ENCODE measurements around the gene FAH. TPM values are rescaled to one million over a fixed set of nuclear protein-coding genes. Genes with fewer than 3 reads are reported as not detected.

FAH gene
- total RNA-seq, 2 donors from 2014 or later = 16.0 to 39.8 TPM

DNA sequence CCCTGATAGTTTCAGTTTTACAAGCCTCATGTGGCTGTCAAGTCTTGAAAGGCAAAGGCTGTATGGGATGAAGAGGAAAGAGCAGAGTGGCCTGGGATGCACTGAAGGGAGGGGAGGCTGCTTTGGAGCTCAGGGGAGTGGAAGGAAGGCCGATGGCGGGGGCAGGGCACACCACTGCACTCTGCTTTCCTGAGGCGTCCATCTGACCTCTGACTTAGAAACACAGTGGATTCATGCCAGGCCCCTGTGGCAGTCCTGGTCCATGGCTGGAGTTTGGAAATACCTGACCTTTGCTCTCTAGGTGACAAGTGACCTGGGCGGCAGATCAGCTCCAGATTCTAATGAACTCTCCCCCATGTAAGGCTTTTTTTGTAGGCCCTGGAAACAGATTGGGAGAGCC lies 19.0 kb downstream of the FAH start:
- H3K27me3 ChIP-seq = no peaks in the 10 kb centered on the region
- intact Hi-C loops (cut with DNase I) = loop anchor here (5.0 to 10.0 kb wide), 3 partner anchors 114 to 787 kb away; partner anchors contain the start of genes MTHFS and ZFAND6

DNA sequence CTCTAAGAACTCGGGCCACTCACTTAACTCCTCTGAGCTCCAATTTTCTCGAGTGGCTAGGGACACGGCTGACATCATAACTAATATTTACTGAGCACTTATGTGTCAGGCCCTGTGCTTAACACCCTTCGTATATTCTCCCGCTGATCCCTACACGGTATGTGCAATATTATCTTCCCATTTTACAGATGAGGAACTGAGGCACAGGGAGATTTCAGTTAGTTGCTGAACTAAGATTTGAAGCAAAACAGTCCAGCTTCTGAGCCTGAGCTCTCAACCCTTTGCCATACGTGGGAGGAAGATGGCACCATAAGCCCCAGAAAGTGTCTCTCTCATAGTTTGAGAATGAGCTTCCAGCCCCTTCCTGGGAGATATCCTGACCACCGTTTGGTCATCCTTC lies 19.6 kb downstream of the FAH start:
- Histone ChIP-seq H3K4me3 (no peak overlapping the region), H3K9me3 (no peaks in the 10 kb centered on the region), H3K36me3 (no peaks in the 10 kb centered on the region), H3K4me1 (no peaks in the 10 kb centered on the region), H3K27me3 (no peaks in the 10 kb centered on the region), H3K9ac (ENCODE audit: low read depth in 2 of 2, low read length in 2 of 2) (no peak overlapping the region), H3K27ac (no peak overlapping the region)
- DNase-seq = no peak
- TF ChIP-seq, protein P1, sequence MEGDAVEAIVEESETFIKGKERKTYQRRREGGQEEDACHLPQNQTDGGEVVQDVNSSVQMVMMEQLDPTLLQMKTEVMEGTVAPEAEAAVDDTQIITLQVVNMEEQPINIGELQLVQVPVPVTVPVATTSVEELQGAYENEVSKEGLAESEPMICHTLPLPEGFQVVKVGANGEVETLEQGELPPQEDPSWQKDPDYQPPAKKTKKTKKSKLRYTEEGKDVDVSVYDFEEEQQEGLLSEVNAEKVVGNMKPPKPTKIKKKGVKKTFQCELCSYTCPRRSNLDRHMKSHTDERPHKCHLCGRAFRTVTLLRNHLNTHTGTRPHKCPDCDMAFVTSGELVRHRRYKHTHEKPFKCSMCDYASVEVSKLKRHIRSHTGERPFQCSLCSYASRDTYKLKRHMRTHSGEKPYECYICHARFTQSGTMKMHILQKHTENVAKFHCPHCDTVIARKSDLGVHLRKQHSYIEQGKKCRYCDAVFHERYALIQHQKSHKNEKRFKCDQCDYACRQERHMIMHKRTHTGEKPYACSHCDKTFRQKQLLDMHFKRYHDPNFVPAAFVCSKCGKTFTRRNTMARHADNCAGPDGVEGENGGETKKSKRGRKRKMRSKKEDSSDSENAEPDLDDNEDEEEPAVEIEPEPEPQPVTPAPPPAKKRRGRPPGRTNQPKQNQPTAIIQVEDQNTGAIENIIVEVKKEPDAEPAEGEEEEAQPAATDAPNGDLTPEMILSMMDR (IDR thresholded peaks at IDR 0.05) = no peak
- intact Hi-C loops (cut with DNase I) = loop anchor here (5.0 to 10.0 kb wide), 3 partner anchors 115 to 788 kb away; partner anchors contain the start of genes MTHFS and ZFAND6

More for the DNA sequence above, 19.0 kb downstream of the FAH start:
- TF ChIP-seq, protein P1 (IDR thresholded peaks at IDR 0.05) = no peak
- H3K36me3 ChIP-seq = no peaks in the 10 kb centered on the region
- H3K9me3 ChIP-seq = no peaks in the 10 kb centered on the region
- DNase-seq = no peak
- no peak overlapping the region for H3K9ac ChIP-seq (ENCODE audit: low read depth in 2 of 2, low read length in 2 of 2)
- no peaks in the 10 kb centered on the region for H3K4me1 ChIP-seq
- H3K4me3 ChIP-seq = no peak overlapping the region
- no peak overlapping the region for H3K27ac ChIP-seq

DNA sequence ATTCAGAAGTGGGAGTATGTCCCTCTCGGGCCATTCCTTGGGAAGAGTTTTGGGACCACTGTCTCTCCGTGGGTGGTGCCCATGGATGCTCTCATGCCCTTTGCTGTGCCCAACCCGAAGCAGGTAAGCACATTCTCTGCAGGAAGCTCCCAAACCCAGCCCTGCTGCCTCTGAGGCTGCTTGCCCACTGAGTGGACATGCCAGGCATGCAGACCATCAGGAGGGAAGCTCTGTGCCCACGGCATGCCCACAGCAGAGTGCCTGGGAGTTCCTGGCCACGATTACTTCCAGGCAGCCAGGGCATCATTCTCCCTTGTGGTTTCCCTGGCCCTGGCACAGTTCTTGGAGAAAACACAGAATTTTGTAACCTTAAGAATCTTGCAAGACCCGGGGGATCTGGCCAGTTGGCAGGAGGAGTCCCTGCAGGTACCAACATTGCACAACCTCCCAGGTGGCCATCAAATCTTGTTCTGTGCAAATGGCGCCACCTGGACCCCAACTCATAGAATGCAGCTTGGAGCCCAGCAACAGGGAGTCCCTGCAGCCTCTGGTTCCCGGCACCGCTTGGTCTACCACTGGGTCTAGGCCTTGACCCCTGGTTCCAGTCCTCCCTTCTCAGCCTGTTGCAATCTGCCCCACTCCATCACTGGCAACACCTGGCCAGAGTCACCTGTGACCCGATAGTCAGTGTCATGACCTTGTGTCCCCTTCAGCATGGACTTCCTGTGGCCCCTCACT lies 20.4 kb downstream of the FAH start:
- peak; percentile 72 for DNase-seq
- Histone ChIP-seq H3K4me3 (no peak overlapping the region), H3K27ac (no peak overlapping the region), H3K36me3 (no peaks in the 10 kb centered on the region), H3K9me3 (no peaks in the 10 kb centered on the region), H3K4me1 (no peaks in the 10 kb centered on the region), H3K9ac (ENCODE audit: low read depth in 2 of 2, low read length in 2 of 2) (no peak overlapping the region), H3K27me3 (no peaks in the 10 kb centered on the region)
- intact Hi-C loops (cut with DNase I) = loop anchor here (5.0 to 10.0 kb wide), 3 partner anchors 116 to 788 kb away; partner anchors contain the start of genes MTHFS and ZFAND6
- TF ChIP-seq, protein P1 (IDR thresholded peaks at IDR 0.05) = peak; percentile 67

DNA sequence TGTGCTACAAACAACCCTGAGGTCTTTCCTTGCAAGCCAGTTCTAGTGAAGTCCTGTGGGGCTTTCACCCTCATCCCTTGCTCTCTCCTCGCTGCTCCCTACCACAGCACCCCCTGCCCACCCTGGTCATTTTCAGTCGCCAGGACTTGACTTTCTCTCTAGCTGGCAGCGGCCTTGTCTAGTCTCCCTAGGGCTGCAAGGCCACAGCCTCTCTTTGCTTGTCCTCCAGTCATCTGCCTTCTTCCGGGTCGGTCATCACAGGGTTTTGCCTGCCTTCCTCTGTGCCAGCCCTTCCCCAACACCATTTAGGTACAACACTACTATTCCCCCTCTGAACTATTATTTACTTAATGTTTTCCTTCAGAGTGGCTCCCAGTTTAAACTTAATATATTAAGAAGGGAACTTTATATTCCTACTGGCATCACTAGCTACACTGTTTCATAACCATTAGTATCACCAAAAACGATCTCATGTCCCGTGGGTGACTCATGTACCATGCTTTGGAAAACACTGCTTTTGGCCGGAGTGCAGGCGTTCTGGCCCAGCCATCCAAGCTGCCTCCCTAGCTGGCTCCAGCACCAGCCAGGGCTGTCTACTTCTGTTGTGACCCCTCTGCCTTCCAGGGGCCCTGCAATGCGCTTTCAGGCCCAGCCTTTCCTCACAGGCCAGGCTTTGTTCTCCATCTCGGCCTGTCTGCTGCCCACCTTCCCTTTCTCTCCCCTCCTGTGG lies 21.4 kb downstream of the FAH start:
- no peak overlapping the region for H3K9ac ChIP-seq (ENCODE audit: low read depth in 2 of 2, low read length in 2 of 2)
- H3K4me1 ChIP-seq = no peaks in the 10 kb centered on the region
- no peak for DNase-seq
- no peaks in the 10 kb centered on the region for H3K36me3 ChIP-seq
- TF ChIP-seq, protein P1 (IDR thresholded peaks at IDR 0.05) = no peak
- no peaks in the 10 kb centered on the region for H3K9me3 ChIP-seq
- H3K27me3 ChIP-seq = no peaks in the 10 kb centered on the region
- H3K4me3 ChIP-seq = no peak overlapping the region
- intact Hi-C loops (cut with DNase I) = loop anchor here (5.0 to 10.0 kb wide), 3 partner anchors 117 to 789 kb away; partner anchors contain the start of genes MTHFS and ZFAND6
- H3K27ac ChIP-seq = no peak overlapping the region

DNA sequence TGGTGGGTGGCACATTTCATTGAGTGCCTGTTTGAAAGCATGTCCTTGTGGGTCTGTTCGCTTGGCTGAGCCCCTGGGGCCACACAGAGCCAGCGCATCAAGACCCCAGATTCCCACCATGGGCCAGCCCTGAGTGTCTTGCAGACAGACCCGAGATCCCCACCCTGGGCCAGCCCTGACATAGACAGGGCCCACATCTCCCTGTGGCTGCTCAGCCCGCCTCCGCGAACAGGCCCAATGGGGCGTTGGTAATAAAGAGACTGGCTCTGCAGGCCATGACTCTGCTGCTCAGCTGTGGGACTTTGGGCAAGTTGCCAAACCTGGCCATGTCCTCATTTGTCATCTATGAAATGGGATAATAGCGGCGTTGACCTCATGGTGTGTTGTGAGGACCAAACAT lies 22.6 kb downstream of the FAH start:
- Histone ChIP-seq H3K4me3 (no peak overlapping the region), H3K27ac (no peak overlapping the region), H3K27me3 (no peaks in the 10 kb centered on the region), H3K9me3 (no peaks in the 10 kb centered on the region), H3K36me3 (no peaks in the 10 kb centered on the region), H3K4me1 (no peaks in the 10 kb centered on the region), H3K9ac (ENCODE audit: low read depth in 2 of 2, low read length in 2 of 2) (no peak overlapping the region)
- no peak for DNase-seq
- intact Hi-C loops (cut with DNase I) = loop anchor here (10.0 kb wide), 2 partner anchors 281 to 791 kb away; partner anchors contain the start of gene MTHFS
- TF ChIP-seq, protein P1 (IDR thresholded peaks at IDR 0.05) = no peak

Data from colonic mucosa (tissue), 4 donors.